ENCODE results near the gene MRPL58. TPM values are rescaled to one million over a fixed set of nuclear protein-coding genes. Genes with fewer than 3 reads are reported as not detected.

Gene MRPL58
- total RNA-seq, 1 experiment from 2014 or later: 107 TPM

- DNase-seq (ENCODE audit: low spot score): no peak
Measured at GRCh38 chr17:75047398-75048098, 35.1 kb downstream of the MRPL58 start.

GRCh38 chr17:75048249-75048878, 35.9 kb downstream of the MRPL58 start:
- DNase-seq (ENCODE audit: low spot score): no peak

GRCh38 chr17:75049057-75049456, 36.6 kb downstream of the MRPL58 start:
- DNase-seq (ENCODE audit: low spot score): no peak

GRCh38 chr17:75049706-75050105, 37.2 kb downstream of the MRPL58 start:
- DNase-seq (ENCODE audit: low spot score): no peak

- DNase-seq (ENCODE audit: low spot score): no peak
Measured at GRCh38 chr17:75051941-75052340, 39.5 kb downstream of the MRPL58 start.

- DNase-seq (ENCODE audit: low spot score): no peak
Measured at GRCh38 chr17:75059369-75060345, 47.2 kb downstream of the MRPL58 start.

GRCh38 chr17:75060434-75061054, 48.1 kb downstream of the MRPL58 start:
- no peak for DNase-seq (ENCODE audit: low spot score)

- DNase-seq (ENCODE audit: low spot score): no peak
Measured at GRCh38 chr17:75061055-75061438, 48.6 kb downstream of the MRPL58 start.

- DNase-seq (ENCODE audit: low spot score): no peak
Measured at GRCh38 chr17:75061618-75062017, 49.1 kb downstream of the MRPL58 start.

GRCh38 chr17:75063201-75063600, 50.7 kb downstream of the MRPL58 start:
- DNase-seq (ENCODE audit: low spot score): no peak

GRCh38 chr17:75063626-75064025, 51.2 kb downstream of the MRPL58 start:
- no peak for DNase-seq (ENCODE audit: low spot score)

- no peak for DNase-seq (ENCODE audit: low spot score)
Measured at GRCh38 chr17:75064040-75064439, 51.6 kb downstream of the MRPL58 start.

GRCh38 chr17:75064460-75064859, 52.0 kb downstream of the MRPL58 start:
- DNase-seq (ENCODE audit: low spot score): no peak

GRCh38 chr17:75064867-75065561, 52.5 kb downstream of the MRPL58 start:
- no peak for DNase-seq (ENCODE audit: low spot score)

- DNase-seq (ENCODE audit: low spot score): no peak
Measured at GRCh38 chr17:75065562-75066151, 53.2 kb downstream of the MRPL58 start.

- DNase-seq (ENCODE audit: low spot score): peak; percentile 60
Measured at GRCh38 chr17:75067856-75068255, 55.4 kb downstream of the MRPL58 start.

GRCh38 chr17:75068750-75069149, 56.3 kb downstream of the MRPL58 start:
- no peak for DNase-seq (ENCODE audit: low spot score)

- DNase-seq (ENCODE audit: low spot score): no peak
Measured at GRCh38 chr17:75069783-75070182, 57.3 kb downstream of the MRPL58 start.
